CD14-positive monocyte (primary cell): ENCODE results near the gene PIP. TPM values are rescaled to one million over a fixed set of nuclear protein-coding genes. Genes with fewer than 3 reads are reported as not detected.
"Not testable (repeated sequence)": the region's sequence is repeated elsewhere in the genome, so short reads cannot be mapped to it uniquely, and the experiment has no call there.

Experiments
- DNase-seq, 3 donors: peaks; one replicate each; pipeline ENCODE4 v3.0.0-alpha.2; 2011 to 2022
- H2AFZ ChIP-seq: 2 replicates; pipeline ENCODE4 v1.6.0; 2012; ENCODE audit warnings: mild to moderate bottlenecking, low read depth, low read length, inconsistent platforms; ENCODE audit not compliant: insufficient read depth, poor library complexity, severe bottlenecking
- H3K27ac ChIP-seq, 2 donors: 1 replicate in 1 of 2; 2 replicates in 1 of 2; pipeline ENCODE4 v1.5.1; 2012 to 2013; ENCODE audit warnings: low read length in 2 of 2, control low read depth in 1 of 2, inconsistent platforms in 1 of 2, low read depth in 1 of 2, mild to moderate bottlenecking in 1 of 2
- H3K27me3 ChIP-seq, 2 donors: one replicate each; pipeline versions ENCODE4 v1.6.0 to v1.6.1; 2011 to 2013; ENCODE audit warnings: low read length in 2 of 2; ENCODE audit not compliant: control insufficient read depth in 2 of 2, insufficient read depth in 2 of 2
- H3K36me3 ChIP-seq, 2 donors: replicated peaks in 1 of 2; 1 replicate in 1 of 2; 2 replicates in 1 of 2; pipeline versions ENCODE4 v1.5.1 to v1.6.1; 2012 to 2013; ENCODE audit warnings: low read length in 2 of 2, control low read depth in 1 of 2, inconsistent platforms in 1 of 2, mild to moderate bottlenecking in 1 of 2; ENCODE audit not compliant: insufficient read depth in 2 of 2, control insufficient read depth in 1 of 2
- H3K4me1 ChIP-seq, 2 donors: 1 replicate in 1 of 2; 2 replicates in 1 of 2; pipeline versions ENCODE4 v1.5.1 to v1.6.1; 2012 to 2013; ENCODE audit warnings: low read length in 2 of 2, control low read depth in 1 of 2, inconsistent platforms in 1 of 2, mild to moderate bottlenecking in 1 of 2, moderate library complexity in 1 of 2; ENCODE audit not compliant: insufficient read depth in 2 of 2, control insufficient read depth in 1 of 2
- H3K4me2 ChIP-seq: replicated peaks from 2 replicates; pipeline ENCODE3; 2012; ENCODE audit warnings: low read length, moderate library complexity, mild to moderate bottlenecking; ENCODE audit not compliant: poor library complexity, severe bottlenecking; ENCODE audit errors: extremely low read depth
- H3K4me3 ChIP-seq, 3 experiments: fragments of 200-600 bp in 1 of 3; sonication (generic) in 1 of 3; replicated peaks in 1 of 3; 1 replicate in 2 of 3; 2 replicates in 1 of 3; pipeline ENCODE4 v1.5.1; 2011 to 2013; ENCODE audit warnings: low read length in 3 of 3, mild to moderate bottlenecking in 3 of 3, control low read depth in 2 of 3, low read depth in 2 of 3, inconsistent platforms in 1 of 3, moderate library complexity in 1 of 3
- H3K79me2 ChIP-seq: 2 replicates; pipeline ENCODE4 v1.6.0; 2012; ENCODE audit warnings: mild to moderate bottlenecking, control low read depth, inconsistent platforms, low read length, moderate library complexity; ENCODE audit not compliant: insufficient read depth
- H3K9ac ChIP-seq: 2 replicates; pipeline ENCODE4 v1.6.0; 2017; ENCODE audit warnings: low read length, mild to moderate bottlenecking; ENCODE audit not compliant: insufficient read depth, poor library complexity, severe bottlenecking
- H3K9me3 ChIP-seq, 2 donors: replicated peaks in 1 of 2; 1 replicate in 1 of 2; 2 replicates in 1 of 2; pipeline versions ENCODE4 v1.5.1 to v1.6.1; 2012 to 2013; ENCODE audit warnings: low read length in 2 of 2, control low read depth in 1 of 2; ENCODE audit not compliant: control insufficient read depth in 1 of 2, insufficient read depth in 1 of 2
- H4K20me1 ChIP-seq: 2 replicates; pipeline ENCODE4 v1.6.0; 2012; ENCODE audit warnings: mild to moderate bottlenecking, low read length, control low read depth, moderate library complexity; ENCODE audit not compliant: insufficient read depth
- H3K27ac Mint-ChIP-seq, 7 donors: one replicate each; pipeline ENCODE4 v1.8.0; 2020; ENCODE audit warnings: mild to moderate bottlenecking in 7 of 7, mixed read lengths in 7 of 7, moderate library complexity in 6 of 7, inconsistent platforms in 2 of 7
- H3K27me3 Mint-ChIP-seq, 3 donors: one replicate each; pipeline ENCODE4 v1.8.0; 2021 to 2022; ENCODE audit warnings: low read depth in 3 of 3, mild to moderate bottlenecking in 3 of 3, mixed read lengths in 3 of 3, moderate library complexity in 3 of 3, inconsistent platforms in 1 of 3
- H3K36me3 Mint-ChIP-seq, 2 donors: one replicate each; pipeline ENCODE4 v1.8.0; 2020; ENCODE audit warnings: mixed read lengths in 2 of 2, inconsistent platforms in 1 of 2, mild to moderate bottlenecking in 1 of 2
- H3K4me1 Mint-ChIP-seq: one replicate; pipeline ENCODE4 v1.8.0; 2020; ENCODE audit warnings: mild to moderate bottlenecking, mixed read lengths
- H3K4me3 Mint-ChIP-seq, 2 donors: one replicate each; pipeline ENCODE4 v1.8.0; 2020; ENCODE audit warnings: mild to moderate bottlenecking in 2 of 2, mixed read lengths in 2 of 2, moderate library complexity in 1 of 2
- H3K9me3 Mint-ChIP-seq, 7 donors: one replicate each; pipeline ENCODE4 v1.8.0; 2020 to 2022; ENCODE audit warnings: mixed read lengths in 7 of 7, mild to moderate bottlenecking in 6 of 7, moderate library complexity in 6 of 7, inconsistent platforms in 2 of 7
- CTCF ChIP-seq: fragments of 200-600 bp; IDR thresholded peaks from one replicate; pipeline ENCODE4 v1.8.0; 2022; ENCODE audit warnings: antibody characterized with exemption, mild to moderate bottlenecking
- WGBS: methylation state at CpG from one replicate; pipeline ENCODE4 v1.1.5; 2013; ENCODE audit warnings: missing lambda C conversion rate; ENCODE audit not compliant: insufficient coverage; 5-methylcytosine and 5-hydroxymethylcytosine counted together
- intact Hi-C, 2 donors: fragments of 100-400 bp; cut with micrococcal nuclease; formaldehyde crosslinking; loops; one replicate each; pipeline versions ENCODE4 v1.15.0 to v1.15.1; 2023
- polyA plus RNA-seq, 3 donors: library from polyadenylated mRNA; depleted of rRNA in 1 of 3; unstranded in 2 of 3; stranded (reverse) in 1 of 3; fragments of 300-500 nt in 2 of 3; fragments of >200 nt in 1 of 3; fragmentation: Illumina TruSeq in 2 of 3; gene quantifications; 1 replicate in 2 of 3; 2 replicates in 1 of 3; pipeline ENCODE4 v1.2.3, GENCODE V29; 2012 to 2021

The PIP gene
- polyA plus RNA-seq, 3 donors, result not detected

- Mint-ChIP-seq H3K9me3 (peaks cover 20 to 39% (median 32%) of the 10 kb centered on the region in 7 donors), H3K4me1 (peaks cover 16% of the 10 kb centered on the region)
- H3K27ac Mint-ChIP-seq, H3K36me3 ChIP-seq, H3K9ac ChIP-seq, H3K79me2 ChIP-seq, H3K4me3 Mint-ChIP-seq, H2AFZ ChIP-seq, intact Hi-C loops, H4K20me1 ChIP-seq, DNase-seq, H3K27ac ChIP-seq, H3K27me3 Mint-ChIP-seq, H3K4me2 ChIP-seq, H3K36me3 Mint-ChIP-seq, H3K4me3 ChIP-seq, H3K27me3 ChIP-seq: not testable (repeated sequence)
- H3K9me3 ChIP-seq, result peaks cover 0 to 10% of the 10 kb centered on the region in 2 donors
- 97% methylated on average over 14 of the region's 16 CpGs for WGBS
- peaks cover 7 to 13% of the 10 kb centered on the region in 2 donors for H3K4me1 ChIP-seq
Observed at GRCh38 chr7:143088549-143089231, 43.2 kb upstream of the PIP start.

- Mint-ChIP-seq H3K27me3 (no peaks in the 10 kb centered on the region), H3K4me1 (no peaks in the 10 kb centered on the region), H3K9me3 (peaks cover 18 to 36% (median 29%) of the 10 kb centered on the region in 7 donors), H3K27ac (no peak overlapping the region), H3K36me3 (no peaks in the 10 kb centered on the region), H3K4me3 (no peak overlapping the region)
- Histone ChIP-seq H3K36me3 (no peaks in the 10 kb centered on the region), H3K27ac (no peak overlapping the region), H4K20me1 (no peaks in the 10 kb centered on the region), H3K79me2 (no peaks in the 10 kb centered on the region), H3K9ac (no peak overlapping the region), H2AFZ (no peak overlapping the region), H3K4me2 (no peak overlapping the region), H3K4me1 (no peaks in the 10 kb centered on the region), H3K4me3 (no peak overlapping the region), H3K9me3 (peaks cover 7 to 29% of the 10 kb centered on the region in 2 donors), H3K27me3 (no peaks in the 10 kb centered on the region)
- DNase-seq, result no peak
- intact Hi-C loops, result no loop called here
- TF ChIP-seq CTCF, result no peak
- 80% methylated on average over 1 of the region's 2 CpGs for WGBS
Observed at GRCh38 chr7:143096146-143096545, 35.7 kb upstream of the PIP start.

GRCh38 chr7:143099579-143099978 is 32.3 kb upstream of the PIP start:
- H3K27me3 Mint-ChIP-seq, intact Hi-C loops, H3K36me3 Mint-ChIP-seq, H2AFZ ChIP-seq, H3K27ac ChIP-seq, H3K4me1 Mint-ChIP-seq, H3K4me3 ChIP-seq, H3K36me3 ChIP-seq, DNase-seq, H4K20me1 ChIP-seq, H3K4me1 ChIP-seq, H3K4me3 Mint-ChIP-seq, H3K27me3 ChIP-seq, H3K4me2 ChIP-seq, H3K27ac Mint-ChIP-seq, H3K79me2 ChIP-seq, H3K9ac ChIP-seq: not testable (repeated sequence)
- no CpG with 5 or more reads among the region's 1 CpG for WGBS
- H3K9me3 ChIP-seq, result peaks cover 10 to 29% of the 10 kb centered on the region in 2 donors
- peaks cover 16 to 34% (median 26%) of the 10 kb centered on the region in 7 donors for H3K9me3 Mint-ChIP-seq
